Measurements from ENCODE around the gene UMAD1. TPM values are rescaled to one million over a fixed set of nuclear protein-coding genes. Genes with fewer than 3 reads are reported as not detected.

The UMAD1 gene
- total and polyA plus RNA-seq, 2 of the 13 experiments (the other 11 are each of a cell fraction or from before 2014, with no cell fraction given) = 16.8 to 17.6 TPM

- no peak for TF ChIP-seq THYN1 (CRISPR knock-in tag; IDR thresholded peaks at IDR 0.05; ENCODE audit: borderline replicate concordance, low read depth)
- TF ChIP-seq TBX3 (IDR thresholded peaks at IDR 0.05; ENCODE audit: borderline replicate concordance) = no peak
Observed at GRCh38 chr7:7908622-7909145, 268.1 kb downstream of the UMAD1 start (continued).

DNA sequence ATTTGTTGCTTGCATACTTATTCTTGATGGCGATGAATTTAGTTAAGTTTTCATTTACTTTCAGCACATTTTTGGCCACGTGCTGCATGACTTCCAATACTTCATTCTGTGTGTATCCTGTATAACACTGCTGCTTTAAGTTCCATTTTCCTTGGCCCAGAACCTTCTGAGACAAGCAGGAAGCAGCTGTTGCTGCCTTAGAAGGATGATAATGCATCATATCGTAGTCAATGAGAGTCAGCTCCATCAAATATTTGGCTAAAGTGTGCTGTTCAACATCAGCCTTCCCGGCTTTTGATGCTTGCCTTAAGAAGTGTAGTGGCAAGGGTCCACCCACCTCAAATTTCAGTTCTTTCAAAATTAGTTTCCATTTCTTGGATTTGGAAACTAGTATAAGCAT is 268.8 kb downstream of the UMAD1 start:
- Histone ChIP-seq H3K4me1 (ENCODE audit: insufficient read depth, low read length) (peaks cover 23% of the 10 kb centered on the region), H3K4me2 (ENCODE audit: low read depth, low read length) (no peak overlapping the region), H3K79me2 (ENCODE audit: insufficient read depth, low read length) (no peaks in the 10 kb centered on the region), H3K36me3 (replicated peaks in 1 of 2; ENCODE audit: control insufficient read depth in 1 of 2, insufficient read depth in 2 of 2, low read length in 2 of 2) (no peaks in the 10 kb centered on the region), H3K27ac (ENCODE audit: extremely low read length, insufficient read depth, low read length) (no peak overlapping the region), H2AFZ (ENCODE audit: low read length) (no peak overlapping the region), H3K9ac (ENCODE audit: insufficient read depth, low read depth, low read length) (no peak overlapping the region), H3K27me3 (ENCODE audit: control insufficient read depth in 1 of 2, insufficient read depth in 2 of 2, low read length in 2 of 2) (no peaks in the 10 kb centered on the region), H3K4me3 (replicated peaks in 1 of 3; ENCODE audit: insufficient read depth in 1 of 3, low read depth in 2 of 3, low read length in 3 of 3) (no peak overlapping the region), H3K9me3 (ENCODE audit: low read length) (no peaks in the 10 kb centered on the region), H4K20me1 (ENCODE audit: insufficient read depth, low read length) (no peaks in the 10 kb centered on the region)
- no peak for DNase-seq (ENCODE audit: low spot score)
- intact Hi-C loops (cut with micrococcal nuclease; ENCODE audit: unreplicated experiment) = no loop called here
- ATAC-seq = no peak
- no TSS peak for BruUV-seq (replicated peaks)
- CTCF ChIA-PET (ENCODE audit: low intra/inter-chr PET ratio, low total read pairs) = no interaction called here
- FAIRE-seq = no peak
- TF ChIP-seq THAP11 (CRISPR knock-in tag; IDR thresholded peaks at IDR 0.05) (no peak), ATF5 (CRISPR knock-in tag; IDR thresholded peaks at IDR 0.05; ENCODE audit: low read depth) (no peak), YY1 (IDR thresholded peaks at IDR 0.05; ENCODE audit: insufficient read depth, insufficient replicate concordance, low read depth, low read length) (no peak), SALL2 (CRISPR knock-in tag; IDR thresholded peaks at IDR 0.05) (no peak), ZBTB7B (CRISPR knock-in tag; IDR thresholded peaks at IDR 0.05) (no peak), REL (CRISPR knock-in tag; conservative IDR thresholded peaks at IDR 0.05) (no peak), NFE2 (CRISPR knock-in tag; IDR thresholded peaks at IDR 0.05) (no peak), MTA1 (CRISPR knock-in tag; IDR thresholded peaks at IDR 0.05; ENCODE audit: borderline replicate concordance) (no peak), ZNF589 (CRISPR knock-in tag; conservative IDR thresholded peaks at IDR 0.05) (no peak), DPF2 (CRISPR knock-in tag; IDR thresholded peaks at IDR 0.05; ENCODE audit: borderline replicate concordance, low read depth) (no peak)
- TF ChIP-seq, protein P1, sequence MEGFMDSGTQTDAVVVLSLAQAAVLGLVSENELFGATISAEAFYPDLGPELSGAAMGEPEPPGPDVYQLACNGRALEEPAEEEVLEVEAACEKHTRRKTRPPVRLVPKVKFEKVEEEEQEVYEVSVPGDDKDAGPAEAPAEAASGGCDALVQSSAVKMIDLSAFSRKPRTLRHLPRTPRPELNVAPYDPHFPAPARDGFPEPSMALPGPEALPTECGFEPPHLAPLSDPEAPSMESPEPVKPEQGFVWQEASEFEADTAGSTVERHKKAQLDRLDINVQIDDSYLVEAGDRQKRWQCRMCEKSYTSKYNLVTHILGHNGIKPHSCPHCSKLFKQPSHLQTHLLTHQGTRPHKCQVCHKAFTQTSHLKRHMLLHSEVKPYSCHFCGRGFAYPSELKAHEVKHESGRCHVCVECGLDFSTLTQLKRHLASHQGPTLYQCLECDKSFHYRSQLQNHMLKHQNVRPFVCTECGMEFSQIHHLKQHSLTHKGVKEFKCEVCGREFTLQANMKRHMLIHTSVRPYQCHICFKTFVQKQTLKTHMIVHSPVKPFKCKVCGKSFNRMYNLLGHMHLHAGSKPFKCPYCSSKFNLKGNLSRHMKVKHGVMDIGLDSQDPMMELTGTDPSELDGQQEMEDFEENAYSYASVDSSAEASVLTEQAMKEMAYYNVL (CRISPR knock-in tag; IDR thresholded peaks at IDR 0.05; ENCODE audit: borderline replicate concordance) = no peak
- in situ Hi-C loops (cut with HindIII; ENCODE audit: extremely low pct_ligation_motif_present, low pct_unique_long_range_greater_than_20kb) = no loop called here
- POLR2A ChIA-PET = no interaction called here
- 77% methylated on average over 4 of the region's 4 CpGs for WGBS (ENCODE audit: low lambda C conversion rate)
